ENCODE measurements around the gene CHID1. TPM values are rescaled to one million over a fixed set of nuclear protein-coding genes. Genes with fewer than 3 reads are reported as not detected.

Gene CHID1
- polyA plus RNA-seq, 6 donors from 2014 or later: 39.0 to 69.7 (median 47.2) TPM

DNA sequence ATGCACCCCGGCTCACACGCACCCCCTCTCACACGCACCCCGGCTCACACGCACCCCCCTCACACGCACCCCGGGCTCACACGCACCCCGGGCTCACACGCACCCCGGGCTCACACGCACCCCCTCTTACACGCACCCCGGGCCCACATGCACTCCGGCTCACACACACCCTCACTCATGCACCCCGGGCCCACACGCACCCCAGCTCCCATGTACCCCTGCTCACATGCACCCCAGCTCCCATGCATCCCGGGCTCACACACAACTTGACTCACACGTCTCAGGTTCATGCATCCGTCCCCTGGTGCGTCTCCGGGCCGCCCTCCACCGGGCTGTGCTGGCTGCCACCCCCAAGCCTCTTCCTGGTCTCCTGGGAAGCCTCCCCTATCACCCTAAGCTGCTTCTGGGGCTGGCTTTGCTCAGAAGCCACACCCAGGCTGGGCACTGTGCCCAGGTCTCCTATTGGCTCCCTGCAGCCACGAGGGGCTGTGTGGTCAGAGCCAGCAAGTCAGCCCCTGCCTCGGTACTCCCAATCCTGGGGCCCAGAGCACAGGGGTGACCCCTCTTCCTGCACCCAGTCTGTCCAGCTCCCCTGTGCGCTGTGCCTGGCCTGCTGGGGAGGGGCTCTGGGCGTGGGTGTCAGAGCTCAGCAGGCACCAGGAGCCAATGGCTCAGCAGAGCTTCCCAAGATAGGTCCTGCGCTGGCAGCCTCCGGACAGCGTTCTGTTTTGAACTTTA is 51.0 kb downstream of the CHID1 start:
- Mint-ChIP-seq H3K9me3 (no peaks in the 10 kb centered on the region), H3K27me3 (no peaks in the 10 kb centered on the region), H3K27ac (no peak overlapping the region), H3K4me1 (peaks cover 0 to 4% (median 0%) of the 10 kb centered on the region in 3 donors), H3K4me3 (peak overlapping the region in 1 of 8 donors; percentile 5), H3K36me3 (no peaks in the 10 kb centered on the region)
- DNase-seq (no peak), ATAC-seq (ENCODE audit: low read depth in 2 of 2) (no peak)

- DNase-seq (no peak), ATAC-seq (ENCODE audit: low read depth in 2 of 2) (no peak)
- Mint-ChIP-seq H3K27ac (peak overlapping the region in 1 of 6 donors; percentile 44), H3K4me1 (peaks cover 0 to 4% (median 0%) of the 10 kb centered on the region in 3 donors), H3K4me3 (no peak overlapping the region), H3K36me3 (no peaks in the 10 kb centered on the region), H3K9me3 (no peaks in the 10 kb centered on the region), H3K27me3 (no peaks in the 10 kb centered on the region)
Measured at GRCh38 chr11:858762-859339, 51.8 kb downstream of the CHID1 start.

DNA sequence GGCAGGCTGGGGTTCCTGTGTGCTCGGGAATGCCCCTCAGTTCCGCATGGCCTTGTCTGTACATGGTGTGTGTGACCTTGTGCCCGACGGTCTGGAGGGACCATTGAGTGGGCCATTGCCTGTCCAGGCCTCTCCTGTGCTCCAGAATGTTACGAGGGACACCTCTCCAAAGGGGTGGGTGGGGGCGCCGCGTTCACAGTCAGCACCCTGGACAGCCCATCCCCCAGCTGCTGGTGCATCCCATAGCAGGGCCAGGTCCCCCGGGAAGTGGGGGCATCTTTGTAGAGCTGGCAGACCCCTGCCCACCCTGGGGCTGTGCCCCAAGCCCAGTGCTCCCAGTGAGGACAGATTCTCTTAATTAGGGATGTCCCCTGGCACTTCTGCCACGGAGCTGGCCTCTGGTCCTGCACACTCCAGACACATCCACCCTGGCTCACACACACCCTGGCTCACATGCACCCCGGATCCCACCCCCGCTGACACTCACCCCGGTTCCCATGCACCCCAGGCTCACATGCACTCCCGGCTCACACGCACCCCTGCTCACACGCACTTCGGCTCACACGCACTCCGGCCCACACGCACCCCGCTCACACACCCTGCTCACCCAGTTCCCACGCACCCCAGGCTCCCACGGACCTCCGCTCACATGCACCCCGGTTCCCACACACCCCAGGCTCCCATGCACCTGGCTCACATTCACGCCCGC is 52.4 kb downstream of the CHID1 start:
- no peaks in the 10 kb centered on the region for H3K27me3 Mint-ChIP-seq
- H3K4me3 Mint-ChIP-seq: no peak overlapping the region
- H3K36me3 Mint-ChIP-seq: no peaks in the 10 kb centered on the region
- no peaks in the 10 kb centered on the region for H3K9me3 Mint-ChIP-seq
- H3K27ac Mint-ChIP-seq: peak overlapping the region in 1 of 6 donors; percentile 72
- H3K4me1 Mint-ChIP-seq: peaks cover 0 to 4% (median 0%) of the 10 kb centered on the region in 3 donors
- DNase-seq (no peak), ATAC-seq (ENCODE audit: low read depth in 2 of 2) (no peak)

DNA sequence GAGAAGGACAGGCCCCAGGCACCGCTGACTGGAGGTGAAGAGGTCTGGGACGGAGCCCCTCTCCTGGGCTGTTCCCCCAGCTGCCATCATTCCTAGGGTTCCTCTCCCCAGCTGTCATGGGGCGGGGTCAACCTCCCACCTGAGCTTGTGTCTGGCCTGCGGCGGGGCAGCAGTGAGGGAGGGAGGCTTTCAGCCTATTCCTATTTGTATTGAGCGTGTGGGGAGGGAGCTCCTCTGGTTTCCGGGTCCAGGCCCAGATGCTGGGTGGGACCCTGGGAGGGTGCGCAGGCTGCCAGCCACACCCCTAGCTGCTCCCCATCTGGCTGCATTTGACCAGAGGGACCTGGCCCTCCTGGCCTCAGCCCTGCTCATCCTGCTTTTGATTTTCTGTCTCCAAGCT is 54.2 kb downstream of the CHID1 start:
- Mint-ChIP-seq H3K4me3 (no peak overlapping the region), H3K27me3 (no peaks in the 10 kb centered on the region), H3K36me3 (no peaks in the 10 kb centered on the region), H3K27ac (no peak overlapping the region), H3K4me1 (peaks cover 0 to 4% (median 0%) of the 10 kb centered on the region in 3 donors), H3K9me3 (no peaks in the 10 kb centered on the region)
- DNase-seq (no peak), ATAC-seq (ENCODE audit: low read depth in 2 of 2) (no peak)

DNA sequence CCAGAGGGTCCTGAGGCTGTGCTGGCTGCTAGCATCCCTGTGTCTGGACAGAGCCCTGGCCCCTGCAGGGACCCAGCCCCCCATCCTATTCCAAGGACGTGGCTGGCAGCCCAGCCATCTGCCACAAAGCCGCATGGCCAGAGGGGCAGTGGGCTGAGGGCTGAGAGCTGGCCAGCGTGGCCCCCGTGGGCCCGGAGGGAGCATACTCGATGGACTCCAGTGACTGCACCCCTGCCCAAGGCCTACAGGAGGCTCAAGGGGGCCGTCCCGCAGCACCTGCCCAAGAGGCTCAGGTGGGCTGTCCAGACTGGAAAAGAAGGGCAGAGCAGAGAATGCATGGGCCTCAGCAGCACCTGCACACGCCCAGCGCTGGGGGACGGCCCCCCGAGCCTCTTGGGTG is 54.8 kb downstream of the CHID1 start:
- H3K4me3 Mint-ChIP-seq: no peak overlapping the region
- ATAC-seq (ENCODE audit: low read depth in 2 of 2) (no peak), DNase-seq (no peak)
- no peaks in the 10 kb centered on the region for H3K27me3 Mint-ChIP-seq
- H3K9me3 Mint-ChIP-seq: no peaks in the 10 kb centered on the region
- H3K4me1 Mint-ChIP-seq: peaks cover 0 to 4% (median 0%) of the 10 kb centered on the region in 3 donors
- H3K36me3 Mint-ChIP-seq: no peaks in the 10 kb centered on the region
- H3K27ac Mint-ChIP-seq: no peak overlapping the region

- no peak for ATAC-seq (ENCODE audit: low read depth in 2 of 2)
- no peaks in the 10 kb centered on the region for H3K27me3 Mint-ChIP-seq
Measured at GRCh38 chr11:855330-855674, 55.3 kb downstream of the CHID1 start.

GRCh38 chr11:854601-855329 is 55.8 kb downstream of the CHID1 start:
- ATAC-seq (ENCODE audit: low read depth in 2 of 2) (no peak), DNase-seq (no peak)
- no peaks in the 10 kb centered on the region for H3K27me3 Mint-ChIP-seq
- peaks cover 0 to 4% (median 0%) of the 10 kb centered on the region in 3 donors for H3K4me1 Mint-ChIP-seq
- no peaks in the 10 kb centered on the region for H3K36me3 Mint-ChIP-seq
- H3K4me3 Mint-ChIP-seq: no peak overlapping the region
- H3K9me3 Mint-ChIP-seq: no peaks in the 10 kb centered on the region
- H3K27ac Mint-ChIP-seq: no peak overlapping the region

More at GRCh38 chr11:855330-855674, 55.3 kb downstream of the CHID1 start:
- DNase-seq: no peak
- Mint-ChIP-seq H3K36me3 (no peaks in the 10 kb centered on the region), H3K9me3 (no peaks in the 10 kb centered on the region), H3K4me1 (peaks cover 0 to 4% (median 0%) of the 10 kb centered on the region in 3 donors), H3K4me3 (no peak overlapping the region), H3K27ac (no peak overlapping the region)

GRCh38 chr11:853682-854448 is 56.7 kb downstream of the CHID1 start:
- no peak for ATAC-seq (ENCODE audit: low read depth in 2 of 2)
- no peak overlapping the region for H3K27ac Mint-ChIP-seq
- DNase-seq: no peak
- H3K9me3 Mint-ChIP-seq: no peaks in the 10 kb centered on the region
- H3K4me1 Mint-ChIP-seq: peaks cover 0 to 4% (median 0%) of the 10 kb centered on the region in 3 donors
- H3K36me3 Mint-ChIP-seq: no peaks in the 10 kb centered on the region
- H3K27me3 Mint-ChIP-seq: peaks cover 0 to 5% (median 0%) of the 10 kb centered on the region in 3 donors
- no peak overlapping the region for H3K4me3 Mint-ChIP-seq

DNA sequence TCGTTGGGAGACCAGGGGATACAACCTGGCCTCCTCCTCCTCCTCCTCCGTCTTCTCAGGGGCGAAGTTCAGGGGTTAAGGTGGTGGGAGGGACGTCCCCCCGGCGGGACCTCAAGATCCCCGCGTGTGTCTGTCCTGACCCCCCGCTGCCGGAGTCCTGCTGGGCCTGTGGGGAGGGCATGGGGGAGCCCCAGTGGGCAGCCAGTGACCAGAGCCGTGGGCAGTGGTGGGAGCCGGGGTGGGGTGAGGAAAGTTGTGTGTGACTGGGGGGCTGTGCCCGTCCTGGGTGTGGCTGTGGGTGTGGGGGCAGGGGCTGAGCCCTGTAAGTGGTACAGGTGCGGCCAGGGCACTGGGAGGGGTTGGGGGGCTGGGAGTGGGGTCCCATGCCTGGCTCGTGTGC is 57.8 kb downstream of the CHID1 start:
- DNase-seq: no peak
- Mint-ChIP-seq H3K27ac (peak overlapping the region in 1 of 6 donors; percentile 64), H3K4me3 (peak overlapping the region in 1 of 8 donors; percentile 50)

DNA sequence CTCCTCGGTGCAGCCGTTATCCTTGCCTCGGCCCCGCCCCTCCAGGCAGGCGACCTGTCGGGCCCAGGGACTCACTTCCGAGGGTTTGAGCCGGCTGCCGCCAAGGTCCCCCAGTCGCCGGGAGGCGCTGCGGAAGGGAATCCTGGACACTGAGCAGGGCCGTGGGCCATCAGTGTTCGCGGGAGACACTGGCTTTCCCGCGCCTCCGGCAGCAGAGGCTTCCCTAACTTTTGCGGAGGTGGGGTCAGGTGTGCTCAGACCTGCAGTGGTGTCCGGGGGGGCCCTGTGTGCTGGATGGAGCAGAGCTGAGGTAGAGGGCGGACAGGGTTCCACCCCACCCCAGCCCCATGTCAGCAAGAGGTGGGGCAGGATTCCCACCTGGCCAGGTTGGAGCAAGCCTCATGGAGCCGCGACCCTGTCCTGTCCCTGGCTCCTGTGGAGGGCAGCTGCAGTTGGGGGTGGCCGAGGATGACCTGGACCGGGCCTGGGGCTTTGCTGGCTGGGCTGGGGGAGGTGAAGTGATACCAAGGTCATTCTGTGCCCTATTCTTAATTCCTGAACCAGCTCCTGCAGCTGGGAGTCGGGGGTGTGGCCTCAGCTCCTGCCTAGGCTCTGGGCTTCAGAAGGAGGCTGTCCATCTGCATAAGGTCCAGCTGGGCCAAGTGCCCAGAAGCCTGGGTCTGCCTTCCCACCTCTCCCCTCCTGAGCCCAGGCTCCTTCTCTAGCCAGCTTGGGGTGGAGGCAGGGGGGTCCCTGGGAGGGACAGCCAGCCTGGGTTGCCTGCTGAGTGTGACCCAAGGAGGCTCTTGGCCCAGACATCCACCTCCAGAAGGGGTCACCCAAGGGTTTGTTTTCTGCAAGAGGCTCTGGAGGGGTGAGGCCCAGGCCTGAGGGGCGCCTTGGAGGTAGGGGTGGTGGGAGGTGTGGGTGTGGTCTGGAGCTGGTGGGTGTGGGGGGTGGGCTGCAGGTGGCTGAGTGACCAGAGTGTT is 59.5 kb downstream of the CHID1 start:
- peak overlapping the region in 6 of 8 donors; percentile 28 to 80 (median 68) for H3K4me3 Mint-ChIP-seq
- ATAC-seq (ENCODE audit: low read depth in 2 of 2) (no peak), DNase-seq (no peak)
- peak overlapping the region in 2 of 6 donors; percentile 12 to 47 for H3K27ac Mint-ChIP-seq
- peaks cover 0 to 18% (median 0%) of the 10 kb centered on the region in 3 donors for H3K27me3 Mint-ChIP-seq
- peaks cover 0 to 6% (median 0%) of the 10 kb centered on the region in 3 donors for H3K4me1 Mint-ChIP-seq
- no peaks in the 10 kb centered on the region for H3K9me3 Mint-ChIP-seq
- no peaks in the 10 kb centered on the region for H3K36me3 Mint-ChIP-seq

More for the DNA sequence above, 57.8 kb downstream of the CHID1 start:
- peaks cover 0 to 6% (median 4%) of the 10 kb centered on the region in 3 donors for H3K4me1 Mint-ChIP-seq
- ATAC-seq (ENCODE audit: low read depth in 2 of 2): no peak
- H3K9me3 Mint-ChIP-seq: no peaks in the 10 kb centered on the region
- H3K36me3 Mint-ChIP-seq: no peaks in the 10 kb centered on the region
- H3K27me3 Mint-ChIP-seq: peaks cover 0 to 11% (median 0%) of the 10 kb centered on the region in 3 donors

GRCh38 chr11:849951-850774 is 60.4 kb downstream of the CHID1 start:
- H3K9me3 Mint-ChIP-seq: no peaks in the 10 kb centered on the region
- peaks cover 0 to 21% (median 0%) of the 10 kb centered on the region in 3 donors for H3K27me3 Mint-ChIP-seq
- no peaks in the 10 kb centered on the region for H3K36me3 Mint-ChIP-seq
- no peak for DNase-seq
- peaks cover 0 to 8% (median 0%) of the 10 kb centered on the region in 3 donors for H3K4me1 Mint-ChIP-seq
- peak overlapping the region; percentile 33 to 87 (median 69) for H3K4me3 Mint-ChIP-seq
- ATAC-seq (ENCODE audit: low read depth in 2 of 2): peak; percentile 21 to 22
- H3K27ac Mint-ChIP-seq: no peak overlapping the region
